NCI-H1694 treated with DMSO at 0.1 percent for 48 hours (cell line): ENCODE results near the gene SLC38A7.
A peak's percentile ranks its signal among the peaks of the same experiment; 100 is the strongest.

ENCODE experiments used
- DNase-seq: peaks from one replicate; lab custom pipeline; 2025; lab: John Stamatoyannopoulos, UW

SLC38A7 gene

GRCh38 chr16:58635502-58635901 is 49.1 kb downstream of the SLC38A7 start:
- no peak for DNase-seq

DNA sequence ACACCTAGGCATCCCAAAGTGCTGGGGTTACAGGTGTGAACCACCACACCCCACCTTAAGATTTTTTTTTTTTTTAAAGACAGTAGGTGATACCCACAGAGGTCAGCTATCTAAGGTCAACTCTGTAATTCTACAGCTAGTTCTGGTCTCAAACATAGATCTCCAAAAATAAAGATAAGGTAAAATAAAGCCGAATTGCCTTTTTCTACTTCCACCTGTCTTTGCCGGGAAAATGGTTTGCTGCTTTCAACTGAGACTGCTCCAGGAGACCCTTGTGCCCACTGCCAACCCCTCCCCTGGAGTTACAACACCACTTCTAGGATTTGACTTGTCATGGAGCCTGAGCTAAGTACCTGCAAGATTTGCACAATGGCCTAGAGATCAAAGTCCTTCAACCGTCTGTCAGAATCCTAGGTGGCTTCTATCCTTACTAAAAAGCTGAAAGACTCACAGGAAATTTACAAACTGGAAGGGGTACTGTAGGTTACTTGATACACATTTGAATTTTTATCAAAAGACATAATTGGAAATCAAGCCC is 50.2 kb downstream of the SLC38A7 start:
- DNase-seq: no peak

GRCh38 chr16:58629733-58630640 is 54.6 kb downstream of the SLC38A7 start, which contains the start of gene CNOT1:
TSS of gene CNOT1 (minus strand) at chr16:58629826. CDS start at chr16:58599337, 30,489 bp downstream.
- peak; percentile 98 for DNase-seq

DNA sequence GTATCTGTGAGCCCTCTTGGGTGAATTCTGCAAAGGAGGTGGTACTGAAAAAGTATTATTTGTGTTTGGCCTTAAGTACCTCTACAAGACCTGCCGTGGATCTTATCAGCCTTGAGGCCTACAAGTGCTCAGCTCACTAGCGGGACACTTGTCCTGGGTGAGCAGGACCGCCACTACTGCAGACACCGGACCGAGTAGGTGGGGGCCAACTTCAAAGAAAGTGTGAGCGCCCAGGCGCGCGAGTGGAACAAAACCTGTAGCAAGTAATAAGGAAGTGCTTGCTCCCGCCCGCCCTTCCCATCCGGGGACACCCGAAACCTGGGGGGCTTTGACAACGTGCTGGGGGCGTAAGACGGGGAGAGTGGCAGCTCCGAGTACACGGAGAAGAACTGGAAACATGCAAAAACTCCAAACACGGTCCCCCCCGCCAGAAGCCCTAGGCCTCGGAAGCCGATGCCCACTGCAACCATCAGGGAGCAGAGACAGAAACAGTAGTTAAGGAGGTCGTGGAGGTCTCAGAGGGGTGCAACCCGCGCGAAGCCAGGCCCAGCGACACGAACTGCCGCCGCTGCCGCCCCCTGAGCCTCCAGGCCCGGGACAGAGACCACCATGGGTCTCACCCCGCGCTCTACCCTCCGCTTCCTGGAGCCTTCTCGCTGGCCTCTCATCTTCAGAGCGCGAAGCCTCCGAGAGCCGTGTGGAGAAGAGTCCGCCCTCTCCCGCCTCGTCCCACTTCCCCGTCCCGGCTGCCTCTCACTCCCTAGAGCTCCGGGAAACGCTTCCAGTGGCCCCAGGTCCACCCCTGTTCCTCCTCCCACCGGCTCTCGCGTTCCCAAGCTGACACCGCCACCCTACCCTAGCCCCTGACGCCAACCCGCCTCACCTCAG is 55.5 kb downstream of the SLC38A7 start:
- DNase-seq: peak; percentile 34

- DNase-seq: no peak
Measured at GRCh38 chr16:58624209-58624608, 60.4 kb downstream of the SLC38A7 start.

- DNase-seq: no peak
Measured at GRCh38 chr16:58620396-58620795, 64.2 kb downstream of the SLC38A7 start.

GRCh38 chr16:58615280-58615679 is 69.3 kb downstream of the SLC38A7 start:
- DNase-seq: no peak
